ENCODE measurements around the gene BMERB1.

- TF ChIP-seq POLR2A (IDR thresholded peaks at IDR 0.05) (no peak), CTCF (IDR thresholded peaks at IDR 0.05) (no peak)
Observed at GRCh38 chr16:15583526-15583925, 149.1 kb downstream of the BMERB1 start.
